Adipocyte (in vitro differentiated cells): ENCODE data around the gene MAML3.

Experiments used
- DNase-seq: peaks from one replicate; pipeline ENCODE4 v3.0.0-alpha.2; 2015; ENCODE audit warnings: low read depth
- H3K27me3 ChIP-seq: replicated peaks from 2 replicates; pipeline ENCODE4 v1.7.0; 2013; ENCODE audit warnings: mild to moderate bottlenecking, low read length, moderate library complexity; ENCODE audit not compliant: control insufficient read depth, insufficient read depth
- H3K36me3 ChIP-seq: 2 replicates; pipeline ENCODE4 v1.7.0; 2013; ENCODE audit warnings: low read length, mild to moderate bottlenecking, moderate library complexity; ENCODE audit not compliant: control insufficient read depth, insufficient read depth, severe bottlenecking
- H3K4me1 ChIP-seq: 2 replicates; pipeline ENCODE4 v1.7.0; 2013; ENCODE audit warnings: mild to moderate bottlenecking, low read length, moderate library complexity; ENCODE audit not compliant: control insufficient read depth, insufficient read depth
- H3K4me3 ChIP-seq: 2 replicates; pipeline ENCODE4 v1.7.0; 2013; ENCODE audit warnings: mild to moderate bottlenecking, low read length, moderate library complexity
- H3K9ac ChIP-seq: 2 replicates; pipeline ENCODE4 v1.7.0; 2013; ENCODE audit warnings: mild to moderate bottlenecking, low read length, moderate library complexity
- H3K9me3 ChIP-seq: 2 replicates; pipeline ENCODE4 v1.7.0; 2013; ENCODE audit warnings: mild to moderate bottlenecking, low read length, moderate library complexity; ENCODE audit not compliant: control insufficient read depth

Gene MAML3

GRCh38 chr4:140085881-140086280 is 68.1 kb downstream of the MAML3 start:
- Histone ChIP-seq H3K4me3 (no peak overlapping the region), H3K36me3 (no peaks in the 10 kb centered on the region), H3K9ac (no peak overlapping the region), H3K9me3 (no peaks in the 10 kb centered on the region), H3K27me3 (no peaks in the 10 kb centered on the region), H3K4me1 (peaks cover 25% of the 10 kb centered on the region)
- no peak for DNase-seq

GRCh38 chr4:140085062-140085622 is 68.8 kb downstream of the MAML3 start:
- DNase-seq: no peak
- H3K4me1 ChIP-seq: peaks cover 20% of the 10 kb centered on the region
- no peaks in the 10 kb centered on the region for H3K9me3 ChIP-seq
- no peak overlapping the region for H3K4me3 ChIP-seq
- H3K9ac ChIP-seq: no peak overlapping the region
- H3K36me3 ChIP-seq: no peaks in the 10 kb centered on the region
- H3K27me3 ChIP-seq: no peaks in the 10 kb centered on the region

- H3K9me3 ChIP-seq: no peaks in the 10 kb centered on the region
- peaks cover 18% of the 10 kb centered on the region for H3K4me1 ChIP-seq
- H3K4me3 ChIP-seq: no peak overlapping the region
- no peak for DNase-seq
- H3K36me3 ChIP-seq: no peaks in the 10 kb centered on the region
- H3K27me3 ChIP-seq: no peaks in the 10 kb centered on the region
- H3K9ac ChIP-seq: no peak overlapping the region
These were observed 69.6 kb downstream of the MAML3 start for GRCh38 chr4:140084385-140084784.

GRCh38 chr4:140082391-140082755 is 71.6 kb downstream of the MAML3 start:
- no peak overlapping the region for H3K4me3 ChIP-seq
- H3K4me1 ChIP-seq: peaks cover 22% of the 10 kb centered on the region
- H3K9me3 ChIP-seq: no peaks in the 10 kb centered on the region
- H3K27me3 ChIP-seq: no peaks in the 10 kb centered on the region
- H3K36me3 ChIP-seq: no peaks in the 10 kb centered on the region
- no peak for DNase-seq
- no peak overlapping the region for H3K9ac ChIP-seq

DNA sequence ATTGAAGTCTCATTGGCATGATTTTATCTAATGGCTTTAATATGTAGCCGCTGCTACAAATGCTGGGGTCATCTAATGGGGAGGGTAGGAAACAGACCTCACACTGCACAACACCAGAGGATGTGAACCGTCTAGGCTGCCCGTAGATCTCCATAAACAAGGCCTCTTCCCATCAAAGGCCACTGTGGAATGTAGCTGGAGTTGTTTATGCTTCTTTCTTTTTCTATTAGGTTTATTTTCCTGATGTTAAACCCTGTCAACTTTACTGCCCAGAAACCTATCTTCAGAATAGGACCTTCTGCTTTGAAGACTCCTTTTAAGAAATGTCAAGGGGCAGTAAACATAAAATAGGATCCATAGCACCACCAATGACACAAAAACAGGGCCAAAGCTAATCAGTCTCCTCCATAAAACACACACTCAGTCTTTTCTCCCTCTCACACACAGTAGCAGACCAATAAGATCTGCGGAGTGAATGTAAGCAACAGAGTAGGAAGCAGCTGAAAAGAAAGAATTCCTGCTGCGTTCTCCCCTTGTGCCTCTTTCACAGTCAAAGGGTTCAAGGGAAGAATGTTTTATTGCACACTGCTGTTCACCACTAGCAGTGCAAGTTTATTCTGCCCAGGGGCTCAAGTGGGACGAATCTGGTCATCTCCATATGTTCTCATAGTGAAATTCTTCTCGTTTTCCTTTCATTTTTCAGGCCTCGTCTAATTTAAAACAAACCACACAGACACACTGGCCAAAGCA is 72.2 kb downstream of the MAML3 start:
- Histone ChIP-seq H3K36me3 (no peaks in the 10 kb centered on the region), H3K9ac (no peak overlapping the region), H3K27me3 (no peaks in the 10 kb centered on the region), H3K4me1 (peaks cover 22% of the 10 kb centered on the region), H3K9me3 (no peaks in the 10 kb centered on the region), H3K4me3 (no peak overlapping the region)
- no peak for DNase-seq

DNA sequence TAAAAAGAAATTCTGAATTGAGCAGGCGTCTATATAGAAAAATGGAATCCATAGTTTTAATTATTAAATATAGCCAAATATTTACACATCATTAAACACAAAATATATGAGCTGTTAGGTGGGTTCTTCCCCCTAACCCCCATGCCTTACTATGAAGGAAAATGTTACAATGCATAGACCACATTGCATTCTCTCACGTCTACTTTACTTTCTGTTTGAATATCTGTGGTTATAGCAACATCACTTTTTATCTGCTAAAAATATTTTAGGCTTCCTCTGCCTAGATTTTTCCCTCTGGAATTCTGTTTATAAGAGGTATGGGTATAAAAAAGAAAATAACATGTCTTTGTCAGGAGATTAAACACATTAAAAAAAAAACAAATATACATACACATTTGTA is 73.1 kb downstream of the MAML3 start:
- no peak for DNase-seq
- Histone ChIP-seq H3K36me3 (no peaks in the 10 kb centered on the region), H3K9ac (no peak overlapping the region), H3K9me3 (no peaks in the 10 kb centered on the region), H3K4me1 (peaks cover 22% of the 10 kb centered on the region), H3K27me3 (no peaks in the 10 kb centered on the region), H3K4me3 (no peak overlapping the region)

DNA sequence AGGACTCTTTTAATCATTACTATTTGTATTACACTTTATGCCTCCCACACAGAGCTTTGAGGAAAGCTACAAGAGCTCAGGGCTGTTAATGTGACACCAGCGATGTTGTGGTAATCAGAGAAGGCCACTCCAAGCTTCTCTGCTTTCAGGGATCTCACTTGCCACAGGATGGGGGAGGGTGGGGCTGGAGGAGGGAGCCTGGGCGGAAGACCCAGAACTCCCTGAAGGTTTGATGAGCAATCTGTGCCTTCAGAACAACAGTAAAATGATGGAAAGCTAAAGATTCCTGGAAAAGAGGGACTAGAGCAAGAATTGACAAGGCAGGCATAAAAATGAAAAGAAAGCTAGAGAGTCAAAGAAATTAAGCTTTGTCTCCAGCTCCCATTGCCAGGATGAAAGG is 75.6 kb downstream of the MAML3 start:
- peak overlapping the region; percentile 22 for H3K9ac ChIP-seq
- no peaks in the 10 kb centered on the region for H3K9me3 ChIP-seq
- H3K27me3 ChIP-seq: no peaks in the 10 kb centered on the region
- H3K4me1 ChIP-seq: peaks cover 22% of the 10 kb centered on the region
- H3K36me3 ChIP-seq: no peaks in the 10 kb centered on the region
- H3K4me3 ChIP-seq: peak overlapping the region; percentile 16
- no peak for DNase-seq

DNA sequence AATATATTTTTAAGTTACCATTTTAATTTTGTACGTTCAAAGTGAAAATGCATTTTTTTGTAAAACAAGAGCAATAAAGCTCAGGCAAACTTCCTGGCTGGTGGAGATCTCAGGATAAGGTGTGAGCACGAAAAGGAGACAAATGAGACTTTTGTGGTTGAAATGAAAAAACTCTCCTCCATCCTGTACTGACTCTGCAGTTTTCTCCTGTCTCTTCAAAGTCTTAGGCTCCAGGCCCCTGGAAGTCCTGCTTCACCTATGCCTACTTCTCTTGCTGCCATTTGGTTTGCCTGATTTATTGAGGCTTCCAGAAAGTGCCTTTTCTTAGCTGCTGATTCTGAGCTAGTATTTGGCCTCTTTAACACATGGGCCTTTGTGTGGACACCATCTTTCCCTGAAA is 77.7 kb downstream of the MAML3 start:
- no peak overlapping the region for H3K9ac ChIP-seq
- DNase-seq: no peak
- no peak overlapping the region for H3K4me3 ChIP-seq
- H3K27me3 ChIP-seq: no peaks in the 10 kb centered on the region
- H3K9me3 ChIP-seq: no peaks in the 10 kb centered on the region
- no peaks in the 10 kb centered on the region for H3K36me3 ChIP-seq
- peaks cover 19% of the 10 kb centered on the region for H3K4me1 ChIP-seq

GRCh38 chr4:140071806-140072205 is 82.2 kb downstream of the MAML3 start:
- no peak overlapping the region for H3K9ac ChIP-seq
- H3K27me3 ChIP-seq: no peaks in the 10 kb centered on the region
- no peaks in the 10 kb centered on the region for H3K9me3 ChIP-seq
- no peaks in the 10 kb centered on the region for H3K36me3 ChIP-seq
- H3K4me1 ChIP-seq: peaks cover 28% of the 10 kb centered on the region
- peak; percentile 85 for DNase-seq
- no peak overlapping the region for H3K4me3 ChIP-seq

DNA sequence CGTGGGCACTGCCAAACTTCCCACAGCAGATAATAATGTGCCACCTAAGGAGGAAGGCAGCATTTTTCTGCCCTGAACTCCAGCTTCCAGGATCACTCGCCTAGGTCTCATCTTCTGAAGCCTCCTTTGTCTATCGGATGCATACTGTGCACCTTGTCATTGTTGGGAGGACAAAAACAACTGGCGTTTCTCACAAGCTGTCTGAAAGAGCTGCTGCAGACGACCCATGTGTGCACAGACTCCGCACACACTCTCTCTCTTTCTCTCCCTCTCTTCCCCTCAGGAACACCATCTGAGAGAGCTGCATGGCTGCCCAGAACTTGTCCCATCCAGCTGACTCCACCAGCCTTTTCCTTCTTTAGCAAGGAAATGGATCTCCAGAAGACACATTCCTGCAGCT is 83.0 kb downstream of the MAML3 start:
- H3K9ac ChIP-seq: no peak overlapping the region
- H3K4me1 ChIP-seq: peaks cover 35% of the 10 kb centered on the region
- DNase-seq: no peak
- H3K36me3 ChIP-seq: no peaks in the 10 kb centered on the region
- no peak overlapping the region for H3K4me3 ChIP-seq
- no peaks in the 10 kb centered on the region for H3K27me3 ChIP-seq
- no peaks in the 10 kb centered on the region for H3K9me3 ChIP-seq

GRCh38 chr4:140070366-140070765 is 83.6 kb downstream of the MAML3 start:
- H3K4me3 ChIP-seq: no peak overlapping the region
- H3K4me1 ChIP-seq: peaks cover 41% of the 10 kb centered on the region
- no peaks in the 10 kb centered on the region for H3K36me3 ChIP-seq
- no peak for DNase-seq
- no peaks in the 10 kb centered on the region for H3K27me3 ChIP-seq
- no peak overlapping the region for H3K9ac ChIP-seq
- no peaks in the 10 kb centered on the region for H3K9me3 ChIP-seq

GRCh38 chr4:140069066-140069465 is 84.9 kb downstream of the MAML3 start:
- no peaks in the 10 kb centered on the region for H3K27me3 ChIP-seq
- H3K9ac ChIP-seq: no peak overlapping the region
- H3K36me3 ChIP-seq: no peaks in the 10 kb centered on the region
- DNase-seq: peak; percentile 88
- H3K9me3 ChIP-seq: no peaks in the 10 kb centered on the region
- H3K4me3 ChIP-seq: no peak overlapping the region
- peaks cover 48% of the 10 kb centered on the region for H3K4me1 ChIP-seq
